ENCODE data around the gene OPTN.

- TF ChIP-seq SIN3A (IDR thresholded peaks at IDR 0.05; ENCODE audit: borderline replicate concordance, insufficient read depth, low read length) (peak; percentile 68; the same call in 1 of the 2 replicates), POLR2AphosphoS5 (IDR thresholded peaks at IDR 0.05; ENCODE audit: low read depth, low read length) (0 out of 2 replicates have a peak, but pooled peaks have one; percentile 45), TAF1 (IDR thresholded peaks at IDR 0.05; ENCODE audit: borderline replicate concordance, insufficient read depth, low read length) (no peak), REST (IDR thresholded peaks at IDR 0.05; ENCODE audit: insufficient read depth in 1 of 2, low read depth in 2 of 2, low read length in 2 of 2) (no peak), FOXP2 (optimal IDR thresholded peaks at IDR 0.05; ENCODE audit: borderline replicate concordance, extremely low read depth, extremely low read length, insufficient read depth) (no peak)
These were observed 61.2 kb downstream of the OPTN start, which contains the start of gene MCM10 for GRCh38 chr10:13160934-13161856.
